GM18507 (cell line): ENCODE results near the gene FARP2.
A peak's percentile ranks its signal among the peaks of the same experiment; 100 is the strongest.

Source experiments
- DNase-seq: peaks from one replicate; pipeline ENCODE4 v3.0.0; 2011; ENCODE audit warnings: low read depth; ENCODE audit not compliant: insufficient read length; ENCODE audit errors: extremely low spot score
- FAIRE-seq: peaks from 2 replicates; lab custom pipeline; 2011; peaks lifted over from hg19 to GRCh38; lab: Jason Lieb, UNC

Gene FARP2

GRCh38 chr2:241323778-241324177 is 32.3 kb upstream of the FARP2 start:
- no peak for FAIRE-seq
- DNase-seq, result no peak

GRCh38 chr2:241324775-241325174 is 31.3 kb upstream of the FARP2 start:
- FAIRE-seq, result peak; percentile 36
- no peak for DNase-seq

- FAIRE-seq (no peak), DNase-seq (no peak)
These were observed 30.8 kb upstream of the FARP2 start for GRCh38 chr2:241325257-241325656.

DNA sequence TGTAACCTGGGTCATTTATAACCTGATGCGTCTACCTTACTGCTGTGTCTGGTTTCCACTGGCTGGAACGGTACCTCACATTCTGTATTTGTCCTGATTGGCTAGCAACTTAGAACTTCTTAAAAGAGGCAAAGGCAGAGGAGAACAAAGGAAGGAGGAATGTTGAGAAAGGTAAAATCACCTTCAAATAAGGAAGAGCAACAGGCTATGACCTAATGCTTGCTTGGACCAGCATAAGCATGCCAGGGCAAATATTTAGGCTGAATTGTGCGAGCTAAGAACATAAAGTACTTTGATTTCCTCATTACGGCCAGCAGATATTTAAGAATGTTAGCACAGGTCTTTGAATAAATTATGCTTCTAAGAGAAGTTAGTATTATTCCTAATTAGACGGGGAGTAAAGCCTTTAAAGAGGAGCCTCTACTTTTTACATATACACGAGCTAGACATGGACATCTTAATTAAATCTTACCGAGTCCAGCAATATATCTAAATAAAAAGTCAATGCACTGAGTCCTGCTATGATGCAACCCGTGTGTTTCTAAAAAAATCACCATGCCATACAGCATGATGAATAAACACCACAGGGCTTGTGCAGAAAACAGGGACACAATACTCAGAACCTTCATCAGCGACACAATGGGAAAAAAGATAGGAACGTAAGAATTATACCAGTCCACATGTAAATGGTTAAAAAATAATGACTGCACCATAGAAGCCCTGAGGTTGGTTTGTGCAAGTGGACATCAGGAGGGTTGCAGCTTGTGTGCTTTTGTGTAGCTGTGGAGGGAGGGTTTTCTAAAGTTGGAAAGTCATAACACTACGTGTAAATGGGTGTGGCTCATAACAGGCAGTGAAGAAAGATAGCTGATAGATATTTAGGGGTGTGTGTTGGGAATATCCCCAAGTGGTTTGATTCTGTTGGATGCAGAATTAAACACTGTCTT is 26.1 kb upstream of the FARP2 start:
- DNase-seq (no peak), FAIRE-seq (no peak)

- DNase-seq (no peak), FAIRE-seq (no peak)
These were observed 25.5 kb upstream of the FARP2 start for GRCh38 chr2:241330616-241330981.

DNA sequence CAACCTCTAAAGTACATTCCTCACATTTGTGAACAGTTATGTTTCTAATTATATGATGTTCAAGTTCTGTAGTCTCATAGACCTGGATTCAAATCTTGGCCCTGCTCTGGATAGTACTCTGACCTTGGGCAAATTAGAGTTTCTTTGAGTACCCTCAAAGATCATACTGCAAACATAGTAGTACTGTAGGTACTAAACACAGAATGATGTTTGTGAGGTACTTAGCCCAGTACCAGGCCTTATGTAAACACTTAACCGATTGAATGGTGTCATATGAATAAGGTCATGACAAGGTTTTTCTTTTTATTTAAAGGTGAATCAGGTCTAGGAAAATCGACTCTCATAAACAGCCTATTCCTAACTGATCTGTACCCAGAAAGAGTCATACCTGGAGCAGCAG is 21.3 kb upstream of the FARP2 start:
- FAIRE-seq (no peak), DNase-seq (no peak)

DNA sequence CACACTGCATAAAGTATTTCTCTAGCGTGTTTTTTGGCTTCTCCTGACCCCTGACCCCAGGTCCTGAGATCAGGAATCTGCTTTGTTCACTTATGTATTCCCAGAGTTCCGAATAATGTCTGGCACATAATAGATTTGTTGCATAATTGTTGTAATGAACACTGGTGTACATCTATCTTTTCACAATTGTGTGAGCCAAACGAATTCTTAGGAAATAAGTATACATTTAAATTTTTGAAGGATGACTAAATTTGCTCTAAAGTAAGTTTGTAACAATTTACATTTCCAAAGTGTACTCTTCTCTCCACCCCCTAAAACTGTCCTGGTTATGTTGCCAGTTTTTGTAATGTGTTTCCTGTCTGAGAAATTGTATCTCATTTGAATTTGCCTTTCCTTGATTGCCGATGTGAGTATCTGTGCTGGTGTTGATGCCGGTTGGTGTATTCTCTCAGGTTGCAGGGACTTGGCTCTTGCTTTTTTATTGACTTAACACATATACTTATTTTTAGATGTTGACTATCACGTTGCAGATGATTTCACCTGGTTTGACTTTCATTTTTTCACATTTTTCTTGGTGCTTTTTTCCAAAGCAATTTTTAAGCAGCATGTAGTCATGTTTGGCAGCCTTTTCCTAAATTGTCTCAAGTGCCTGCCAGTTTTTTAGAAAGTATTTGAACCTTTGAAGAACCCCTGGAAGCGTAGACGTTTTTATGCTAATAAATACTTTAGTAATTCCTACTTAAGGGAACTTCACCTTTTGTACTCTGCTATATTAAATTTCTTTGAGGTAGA is 16.1 kb upstream of the FARP2 start:
- no peak for FAIRE-seq
- DNase-seq, result no peak

DNA sequence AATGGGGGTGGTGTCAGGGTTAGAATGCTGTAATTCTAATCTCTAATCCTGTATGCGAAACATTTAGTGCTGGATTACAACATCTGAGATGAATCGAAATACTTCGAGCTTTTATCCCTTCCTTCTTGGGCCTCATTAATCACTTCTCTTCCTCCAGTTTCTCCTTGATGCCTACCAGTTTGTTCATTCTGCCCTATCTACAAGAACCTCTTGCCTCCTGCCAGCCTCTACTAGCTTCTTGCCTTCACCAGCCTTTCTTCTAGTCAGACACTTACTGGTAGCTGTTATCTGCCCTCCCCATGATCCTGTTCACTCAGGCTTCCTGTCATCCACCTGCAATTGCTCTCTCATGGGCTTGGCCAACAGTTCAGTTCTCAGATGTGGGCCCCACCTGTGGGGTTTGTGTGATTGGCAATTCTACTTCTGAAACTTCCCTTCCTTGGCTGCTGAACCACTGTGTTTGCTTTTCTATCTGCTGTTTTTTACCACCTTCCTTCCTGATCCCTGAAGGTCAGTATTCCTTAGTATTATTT is 15.4 kb upstream of the FARP2 start:
- no peak for FAIRE-seq
- no peak for DNase-seq

DNA sequence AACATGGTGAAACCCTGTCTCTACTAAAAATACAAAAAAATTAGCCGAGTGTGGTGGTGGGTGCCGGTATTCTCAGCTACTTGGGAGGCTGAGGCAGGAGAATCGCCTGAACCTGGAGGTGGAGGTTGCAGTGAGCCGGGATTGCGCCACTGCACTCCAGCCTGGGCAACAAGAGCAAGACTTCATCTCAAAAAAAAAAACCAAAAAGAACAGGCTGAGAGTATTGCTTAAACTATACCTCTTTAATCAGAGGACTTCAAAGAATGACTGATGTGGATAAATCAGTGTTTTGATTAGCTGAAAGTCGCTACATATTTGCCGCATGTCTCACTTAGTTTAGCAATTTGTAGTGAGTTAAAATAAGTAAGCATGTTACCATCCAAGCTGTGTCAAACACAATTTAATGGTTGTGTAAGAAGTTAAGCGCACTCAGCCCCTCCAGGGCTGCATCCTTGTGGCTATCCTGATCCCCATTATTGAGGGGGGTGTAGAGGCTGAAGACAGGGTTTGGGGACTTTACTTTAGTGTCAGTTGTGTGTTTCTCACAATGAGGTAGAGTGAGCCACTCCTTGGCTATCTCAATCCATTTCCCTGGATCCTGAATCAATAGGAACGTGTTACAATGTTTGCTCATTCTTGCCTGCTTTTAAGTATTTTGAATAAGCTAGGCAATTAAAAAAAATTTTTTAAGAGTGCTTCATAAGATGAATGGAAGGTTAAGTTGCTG is 11.0 kb upstream of the FARP2 start:
- FAIRE-seq, result no peak

DNA sequence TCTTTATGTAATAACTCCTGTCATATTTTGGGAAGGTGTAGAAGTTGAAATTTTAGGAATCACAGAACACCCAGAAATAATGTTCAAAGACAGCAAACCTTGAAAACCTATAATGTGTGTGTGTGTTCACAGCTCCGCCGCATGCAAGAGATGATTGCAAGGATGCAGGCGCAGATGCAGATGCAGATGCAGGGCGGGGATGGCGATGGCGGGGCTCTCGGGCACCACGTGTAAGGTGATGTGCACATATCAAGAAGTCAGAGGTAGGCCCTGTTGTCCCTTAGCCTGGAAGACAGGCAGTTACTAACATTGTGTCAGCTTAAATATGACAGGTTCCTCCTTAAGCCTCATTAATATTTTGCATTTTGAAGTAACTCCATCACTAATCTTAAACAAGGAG is 6.1 kb upstream of the FARP2 start:
- no peak for FAIRE-seq
- DNase-seq, result no peak

More for the DNA sequence above, 11.0 kb upstream of the FARP2 start:
- no peak for DNase-seq

- no peak for FAIRE-seq
These were observed 5.6 kb upstream of the FARP2 start for GRCh38 chr2:241350530-241350877.

DNA sequence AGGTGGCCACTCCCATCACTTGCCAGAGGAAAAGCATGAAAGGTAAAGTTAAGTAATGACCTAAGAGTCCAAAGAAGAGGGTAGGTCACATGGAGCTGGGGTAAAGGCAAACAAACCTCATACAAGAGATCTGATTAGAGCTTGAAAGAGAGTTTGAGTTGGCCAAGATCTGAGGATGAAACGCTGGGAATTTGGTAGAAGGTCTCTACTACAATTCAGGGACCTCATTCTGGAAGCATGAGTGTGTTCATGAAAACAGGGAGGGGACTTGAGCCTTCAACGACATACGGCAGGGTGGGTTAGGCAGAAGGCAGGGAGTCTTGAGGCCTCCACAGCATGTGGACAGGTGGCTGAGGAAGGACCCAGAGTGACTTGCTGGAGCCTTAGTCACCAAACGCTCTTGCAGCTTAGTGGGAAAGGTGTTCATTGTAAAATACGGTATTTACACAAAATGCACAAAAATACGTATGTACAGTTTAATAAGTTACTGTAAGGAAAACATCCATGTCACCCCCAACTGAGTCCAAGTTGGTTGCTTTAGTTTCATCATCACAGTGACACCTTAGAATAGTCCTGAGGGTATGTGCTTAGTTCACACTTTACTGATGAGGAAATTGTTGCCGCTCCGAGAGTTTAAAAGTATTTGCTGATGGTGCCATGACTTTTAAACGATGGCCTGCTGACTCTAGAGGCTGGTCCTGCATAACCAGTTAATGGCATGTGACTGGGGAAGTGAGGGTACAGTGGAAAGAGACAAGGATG is 5.0 kb upstream of the FARP2 start:
- FAIRE-seq (no peak), DNase-seq (no peak)

More at GRCh38 chr2:241350530-241350877, 5.6 kb upstream of the FARP2 start:
- no peak for DNase-seq

DNA sequence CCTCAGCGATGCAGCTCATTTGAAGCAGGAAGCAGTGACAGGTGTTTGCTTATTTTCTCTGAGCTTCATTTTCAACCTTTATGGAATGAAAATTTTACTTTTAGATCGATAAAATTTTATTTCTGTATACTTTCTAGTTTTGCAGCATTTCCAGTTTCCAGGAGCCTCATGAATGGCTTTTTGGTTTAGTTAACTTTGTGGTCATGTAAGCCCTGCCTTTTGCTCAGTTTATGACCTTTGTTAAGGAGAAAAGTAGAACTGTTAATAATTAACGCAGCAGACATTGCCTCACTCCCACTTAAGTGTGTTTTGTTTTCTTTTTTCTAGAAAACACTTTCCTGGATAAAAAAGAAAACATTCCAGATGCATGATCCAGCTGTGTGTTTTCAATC is 4.4 kb upstream of the FARP2 start:
- FAIRE-seq, result no peak
- no peak for DNase-seq

DNA sequence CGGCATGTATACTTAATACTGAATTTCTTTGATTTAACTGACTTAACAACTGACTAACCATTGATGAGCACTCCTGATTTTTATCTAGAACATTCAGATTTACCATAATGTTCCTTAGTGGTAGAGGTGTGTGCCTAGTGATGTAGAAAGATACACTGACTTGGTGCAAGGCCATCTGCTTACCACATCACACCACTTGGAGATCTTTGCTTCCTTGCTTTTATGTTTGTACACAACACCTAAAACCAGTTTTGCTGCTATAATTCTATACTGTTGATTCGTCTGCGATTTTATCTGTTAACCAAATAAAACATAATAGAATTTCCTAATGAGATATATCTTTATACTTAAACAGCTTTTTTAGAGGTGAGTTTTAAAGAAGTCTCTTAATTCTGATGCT is 3.9 kb upstream of the FARP2 start:
- no peak for FAIRE-seq
- no peak for DNase-seq

DNA sequence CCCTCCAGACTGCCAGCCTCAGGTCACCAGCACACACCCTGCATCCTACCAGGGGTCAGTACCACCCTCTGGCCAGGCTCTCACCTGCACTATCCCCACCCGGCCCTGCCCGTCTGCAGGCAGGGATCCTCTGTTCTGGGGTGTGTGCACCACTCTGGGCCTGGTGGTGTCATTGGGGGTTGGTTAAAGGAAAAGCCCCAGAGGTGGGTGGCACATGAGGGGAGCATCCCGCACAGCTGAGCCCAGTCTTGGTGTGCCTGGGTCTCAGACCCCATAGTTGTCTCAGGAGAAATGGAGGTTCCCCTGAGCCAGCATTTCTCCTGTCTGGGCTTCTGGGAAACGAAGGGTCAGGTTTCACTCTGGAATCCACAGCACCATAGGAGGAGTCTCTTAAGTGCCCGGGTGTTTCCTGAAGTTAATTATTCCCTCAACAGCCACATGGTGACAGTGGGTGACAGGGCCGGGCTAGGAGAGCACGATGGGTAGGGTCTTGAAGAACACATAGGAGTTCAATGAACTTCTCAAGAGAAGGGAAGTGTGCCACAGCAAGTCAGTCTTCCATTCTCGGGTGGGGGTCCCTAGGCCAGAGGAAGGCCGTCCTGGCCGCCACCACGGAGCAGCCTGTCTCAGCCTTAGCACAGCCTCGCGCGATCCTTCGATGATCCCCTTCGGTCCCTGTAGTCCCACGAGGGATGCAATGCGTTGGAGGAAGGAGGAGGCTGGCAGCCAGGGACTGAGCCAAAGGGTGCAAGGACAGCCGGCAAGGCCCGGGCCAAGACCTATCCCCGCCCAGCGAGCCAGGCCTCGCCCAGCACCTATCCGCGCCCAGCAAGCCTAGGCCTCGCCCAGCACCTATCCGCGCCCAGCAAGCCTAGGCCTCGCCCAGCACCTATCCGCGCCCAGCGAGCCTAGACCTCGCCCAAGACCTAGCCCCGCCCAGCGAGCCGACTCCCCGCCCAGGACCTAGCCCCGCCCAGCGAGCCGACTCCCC is 1.1 kb upstream of the FARP2 start:
- DNase-seq, result no peak
- FAIRE-seq, result peak; percentile 58

DNA sequence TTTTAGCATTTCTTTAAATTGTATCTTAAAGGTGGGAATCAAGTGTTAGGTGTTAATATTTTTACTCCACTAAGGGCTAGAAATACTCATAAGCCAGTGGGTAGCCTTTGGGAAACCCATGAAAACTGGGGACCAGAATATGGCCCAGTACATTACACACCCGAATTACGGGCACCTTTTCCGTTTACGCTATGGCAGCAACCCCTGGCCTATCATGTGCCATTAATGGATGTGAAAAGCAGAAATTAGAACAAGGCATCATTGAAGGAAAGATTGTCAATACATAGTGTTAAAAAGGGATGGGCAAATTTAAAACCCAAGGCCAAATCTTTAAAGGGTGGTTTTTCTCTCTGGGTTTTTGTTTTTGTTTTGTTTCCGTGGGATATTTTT is 781 bp downstream of the FARP2 start:
- DNase-seq, result no peak
- FAIRE-seq, result peak; percentile 45

DNA sequence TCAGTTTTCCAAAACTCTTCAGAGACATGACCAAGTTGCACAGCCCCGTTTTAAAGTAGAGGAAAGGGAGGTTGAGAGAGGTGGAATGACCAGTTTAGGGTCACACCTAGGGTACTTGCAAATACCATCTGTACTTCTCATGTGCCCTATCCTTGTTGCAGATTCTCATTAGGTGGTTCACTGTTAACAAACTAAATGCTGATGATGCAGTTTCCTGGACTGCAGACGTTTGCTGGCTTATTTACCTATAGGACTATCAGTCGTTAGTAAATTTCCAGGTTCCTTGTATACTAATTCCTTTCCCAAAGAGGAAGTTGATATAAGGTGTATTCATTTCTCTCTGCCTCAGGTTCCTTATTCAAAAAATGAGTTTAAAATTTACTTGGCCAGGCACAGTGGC is 1.4 kb downstream of the FARP2 start:
- DNase-seq (no peak), FAIRE-seq (no peak)

- FAIRE-seq, result peak; percentile 95
- DNase-seq, result peak; percentile 35
These were observed 2.4 kb downstream of the FARP2 start for GRCh38 chr2:241358470-241358869.
